IMR-90 (cell line): ENCODE results near the gene CXADR. TPM values are rescaled to one million over a fixed set of nuclear protein-coding genes. Genes with fewer than 3 reads are reported as not detected.
"Not testable (repeated sequence)": the region's sequence is repeated elsewhere in the genome, so short reads cannot be mapped to it uniquely, and the experiment has no call there.

Experiments
- ATAC-seq: fragments of 200-7000 bp; cut with Tn5 transposase; 2 replicates; pipeline ENCODE4 v1.9.1; 2020; ENCODE audit warnings: low read depth, mild to moderate bottlenecking, moderate library complexity
- BruUV-seq: library from RNA; stranded (reverse); fragments of 400-500 nt; replicated peaks from 2 replicates; lab custom pipeline; 2021; lab: Mats Ljungman, UMichigan
- CTCF ChIA-PET: fragments of 300-600 bp; formaldehyde crosslinking; extraction: SDS; loops from one replicate; lab custom pipeline; 2021; ENCODE audit warnings: antibody characterized with exemption; lab: Yijun Ruan, JAX
- POLR2A ChIA-PET: fragments of 300-600 bp; sonication (Branson Sonifier 250); formaldehyde crosslinking; loops from one replicate; lab custom pipeline; 2022; ENCODE audit warnings: antibody characterized with exemption; ENCODE audit not compliant: unreplicated experiment; lab: Charles Lee
- DNase-seq: peaks from one replicate; pipeline ENCODE4 v3.0.0; 2013
- H2AFZ ChIP-seq: replicated peaks from 2 replicates; pipeline ENCODE3; 2013; ENCODE audit warnings: low read length, mild to moderate bottlenecking; ENCODE audit not compliant: poor library complexity
- H2AK5ac ChIP-seq: 2 replicates; pipeline ENCODE4 v1.6.1; 2013; ENCODE audit warnings: low read depth, low read length, inconsistent platforms
- H2AK9ac ChIP-seq: replicated peaks from 2 replicates; pipeline ENCODE3; 2013; ENCODE audit warnings: mild to moderate bottlenecking, low read depth, low read length, moderate library complexity; ENCODE audit not compliant: poor library complexity
- H2BK120ac ChIP-seq: 2 replicates; pipeline ENCODE4 v1.6.1; 2013; ENCODE audit warnings: low read depth, low read length, inconsistent platforms
- H2BK15ac ChIP-seq: 3 replicates; pipeline ENCODE4 v1.6.1; 2013; ENCODE audit warnings: low read depth, low read length, inconsistent platforms
- H2BK20ac ChIP-seq: 2 replicates; pipeline ENCODE4 v1.6.1; 2013; ENCODE audit warnings: low read depth, mild to moderate bottlenecking, inconsistent platforms, low read length, moderate library complexity
- H2BK5ac ChIP-seq: 2 replicates; pipeline ENCODE4 v1.6.1; 2013; ENCODE audit warnings: mild to moderate bottlenecking, low read depth, low read length, inconsistent platforms; ENCODE audit not compliant: poor library complexity, severe bottlenecking
- H3K14ac ChIP-seq: replicated peaks from 2 replicates; pipeline ENCODE4 v1.6.1; 2013; ENCODE audit warnings: low read depth, low read length, inconsistent platforms
- H3K18ac ChIP-seq: 2 replicates; pipeline ENCODE4 v1.6.1; 2013; ENCODE audit warnings: low read depth, low read length, control low read depth
- H3K23ac ChIP-seq: 2 replicates; pipeline ENCODE4 v1.6.1; 2013; ENCODE audit warnings: low read depth, low read length, inconsistent platforms
- H3K27ac ChIP-seq: 2 replicates; pipeline ENCODE4 v1.5.1; 2013; ENCODE audit warnings: mild to moderate bottlenecking, control low read depth, low read length; ENCODE audit not compliant: insufficient read depth
- H3K27me3 ChIP-seq: 2 replicates; pipeline ENCODE4 v1.6.1; 2013; ENCODE audit warnings: low read length; ENCODE audit not compliant: control insufficient read depth, insufficient read depth
- H3K36me3 ChIP-seq: 2 replicates; pipeline ENCODE4 v1.6.1; 2013; ENCODE audit warnings: low read length, mixed read lengths; ENCODE audit not compliant: control insufficient read depth, insufficient read depth
- H3K4ac ChIP-seq: 2 replicates; pipeline ENCODE4 v1.6.1; 2013; ENCODE audit warnings: low read depth, low read length, inconsistent platforms
- H3K4me1 ChIP-seq: 2 replicates; pipeline ENCODE4 v1.6.1; 2013; ENCODE audit warnings: low read length, mixed read lengths; ENCODE audit not compliant: control insufficient read depth, insufficient read depth
- H3K4me2 ChIP-seq: 2 replicates; pipeline ENCODE4 v1.6.1; 2013; ENCODE audit warnings: low read depth, mild to moderate bottlenecking, control low read depth, low read length, moderate library complexity
- H3K4me3 ChIP-seq: 2 replicates; pipeline ENCODE4 v1.5.1; 2013; ENCODE audit warnings: low read depth, mild to moderate bottlenecking, control low read depth, low read length, moderate library complexity; ENCODE audit not compliant: insufficient read depth
- H3K56ac ChIP-seq: 2 replicates; pipeline ENCODE4 v1.6.1; 2013; ENCODE audit warnings: low read length, inconsistent platforms; ENCODE audit not compliant: insufficient read depth; ENCODE audit errors: extremely low read depth
- H3K79me1 ChIP-seq, 2 experiments: 2 replicates each; pipeline ENCODE4 v1.6.1; 2013; ENCODE audit warnings: low read length in 2 of 2, inconsistent platforms in 1 of 2, low read depth in 1 of 2
- H3K9ac ChIP-seq: 2 replicates; pipeline ENCODE4 v1.6.1; 2013; ENCODE audit warnings: low read depth, low read length, control low read depth
- H3K9me1 ChIP-seq: 2 replicates; pipeline ENCODE4 v1.6.1; 2013; ENCODE audit warnings: low read length, inconsistent platforms; ENCODE audit not compliant: insufficient read depth
- H3K9me3 ChIP-seq: 2 replicates; pipeline ENCODE4 v1.6.1; 2013; ENCODE audit warnings: low read length; ENCODE audit not compliant: control insufficient read depth, insufficient read depth
- H4K20me1 ChIP-seq: 2 replicates; pipeline ENCODE4 v1.6.1; 2013; ENCODE audit warnings: low read length, inconsistent platforms; ENCODE audit not compliant: insufficient read depth
- H4K5ac ChIP-seq: 2 replicates; pipeline ENCODE4 v1.6.1; 2013; ENCODE audit warnings: mild to moderate bottlenecking, low read depth, low read length, control low read depth
- H4K8ac ChIP-seq, 2 experiments: 2 replicates each; pipeline ENCODE4 v1.6.1; 2013; ENCODE audit warnings: low read depth in 2 of 2, low read length in 2 of 2, control low read depth in 1 of 2, inconsistent platforms in 1 of 2
- H4K91ac ChIP-seq: 2 replicates; pipeline ENCODE4 v1.6.1; 2013; ENCODE audit warnings: low read depth, low read length, inconsistent platforms; ENCODE audit not compliant: insufficient read depth
- WGBS, 2 experiments: methylation state at CpG; one replicate each; pipeline versions ENCODE4 v1.1.5 to v1.1.7; 2013; ENCODE audit warnings: missing lambda C conversion rate in 2 of 2; ENCODE audit not compliant: insufficient read length in 1 of 2; ENCODE audit errors: extremely low coverage in 2 of 2; 5-methylcytosine and 5-hydroxymethylcytosine counted together
- dilution Hi-C: fragments of 300-500 bp; cut with HindIII; formaldehyde crosslinking; loops from one replicate; pipeline ENCODE4 v1.14.3; 2018; ENCODE audit warnings: low sequenced_read_pairs; ENCODE audit not compliant: unreplicated experiment
- in situ Hi-C: fragments of 300-500 bp; cut with MboI; formaldehyde crosslinking; loops from 3 replicates; pipeline ENCODE4 v1.14.3; 2019; ENCODE audit warnings: low sequenced_read_pairs, inconsistent platforms, mixed read lengths
- intact Hi-C: fragments of 100-400 bp; cut with micrococcal nuclease; formaldehyde crosslinking; loops from 2 replicates; pipeline ENCODE4 v1.10.0; 2022
- polyA plus RNA-seq, 3 experiments: library from polyadenylated mRNA; depleted of rRNA; stranded (reverse); fragments of >200 nt; gene quantifications; 2 replicates each; pipeline ENCODE4 v1.2.3, GENCODE V29; 2012; ENCODE audit warnings: low replicate concordance in 1 of 3
- total RNA-seq: library from RNA; depleted of rRNA; stranded (reverse); fragments of >200 nt; gene quantifications from 2 replicates; pipeline ENCODE4 v1.2.3, GENCODE V29; 2012

The CXADR gene
- total and polyA plus RNA-seq, 2 of the 4 experiments (the other 2 are of a cell fraction), result 0.21 to 1.1 TPM

DNA sequence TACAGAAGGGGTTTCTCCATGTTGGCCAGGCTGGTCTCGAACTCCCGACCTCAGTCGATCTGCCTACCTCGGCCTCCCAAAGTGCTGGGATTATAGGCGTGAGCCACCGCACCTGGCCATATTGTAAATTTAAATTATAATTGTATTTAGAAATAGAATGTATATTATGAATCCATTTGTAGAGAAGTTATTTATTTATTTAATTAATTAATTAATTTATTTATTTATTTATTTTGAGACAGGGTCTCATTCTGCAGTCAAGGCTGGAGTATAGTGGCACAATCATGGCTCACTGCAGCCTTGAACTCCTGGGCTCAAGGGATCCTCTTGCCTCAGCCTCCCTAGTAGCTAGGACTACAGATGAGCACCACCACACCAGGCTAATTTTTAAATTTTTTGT, 34.7 kb upstream of the CXADR start:
- H3K56ac ChIP-seq, H3K9ac ChIP-seq, H2BK20ac ChIP-seq, DNase-seq, in situ Hi-C loops, H3K9me3 ChIP-seq, H4K91ac ChIP-seq, ATAC-seq, H3K36me3 ChIP-seq, dilution Hi-C loops, H3K14ac ChIP-seq, H3K18ac ChIP-seq, POLR2A ChIA-PET, H2AFZ ChIP-seq, H2AK5ac ChIP-seq, H4K5ac ChIP-seq, H3K9me1 ChIP-seq, intact Hi-C loops, H2BK120ac ChIP-seq, H2BK5ac ChIP-seq, H3K27ac ChIP-seq, H3K4ac ChIP-seq, CTCF ChIA-PET, H3K27me3 ChIP-seq, H3K4me3 ChIP-seq, H2AK9ac ChIP-seq, H3K4me2 ChIP-seq, BruUV-seq, H3K4me1 ChIP-seq, H3K23ac ChIP-seq, H4K8ac ChIP-seq, H3K79me1 ChIP-seq, H2BK15ac ChIP-seq, H4K20me1 ChIP-seq: not testable (repeated sequence)
- no CpG with 5 or more reads among the region's 6 CpGs for WGBS, 2 experiments
